ENCODE data around the gene CDC37. TPM values are rescaled to one million over a fixed set of nuclear protein-coding genes. Genes with fewer than 3 reads are reported as not detected.
"Not testable (repeated sequence)": the region's sequence is repeated elsewhere in the genome, so short reads cannot be mapped to it uniquely, and the experiment has no call there.

Gene CDC37
- polyA plus RNA-seq, 1 donor from 2014 or later, result 78.8 TPM

GRCh38 chr19:10393137-10393536, 10.2 kb downstream of the CDC37 start:
- H3K9me3 Mint-ChIP-seq, result no peaks in the 10 kb centered on the region
- peaks cover 0 to 8% (median 4%) of the 10 kb centered on the region in 3 donors for H3K4me1 Mint-ChIP-seq
- no peak overlapping the region for H3K4me3 Mint-ChIP-seq
- H3K36me3 Mint-ChIP-seq, result peaks cover 3% of the 10 kb centered on the region
- H3K27me3 Mint-ChIP-seq, result no peaks in the 10 kb centered on the region
- peak overlapping the region in 1 of 3 donors; percentile 56 for H3K27ac Mint-ChIP-seq

GRCh38 chr19:10392120-10392519, 11.2 kb downstream of the CDC37 start:
- Mint-ChIP-seq H3K9me3 (no peaks in the 10 kb centered on the region), H3K36me3 (peaks cover 3% of the 10 kb centered on the region), H3K4me3 (peak overlapping the region in 1 of 4 donors; percentile 29), H3K27ac (no peak overlapping the region), H3K4me1 (peaks cover 0 to 5% (median 4%) of the 10 kb centered on the region in 3 donors), H3K27me3 (no peaks in the 10 kb centered on the region)

- H3K27me3 Mint-ChIP-seq, result no peaks in the 10 kb centered on the region
- no peak overlapping the region for H3K4me3 Mint-ChIP-seq
- no peaks in the 10 kb centered on the region for H3K9me3 Mint-ChIP-seq
- peaks cover 3% of the 10 kb centered on the region for H3K36me3 Mint-ChIP-seq
- peak overlapping the region; percentile 2 to 81 (median 67) for H3K27ac Mint-ChIP-seq
- peaks cover 0 to 5% (median 4%) of the 10 kb centered on the region in 3 donors for H3K4me1 Mint-ChIP-seq
Observed at GRCh38 chr19:10390652-10391286, 12.6 kb downstream of the CDC37 start.

GRCh38 chr19:10389863-10390262, 13.5 kb downstream of the CDC37 start:
- no peaks in the 10 kb centered on the region for H3K27me3 Mint-ChIP-seq
- no peak overlapping the region for H3K4me3 Mint-ChIP-seq
- H3K27ac Mint-ChIP-seq, result peak overlapping the region in 1 of 3 donors; percentile 45
- no peaks in the 10 kb centered on the region for H3K9me3 Mint-ChIP-seq
- H3K36me3 Mint-ChIP-seq, result peaks cover 3% of the 10 kb centered on the region
- H3K4me1 Mint-ChIP-seq, result peaks cover 0 to 5% (median 4%) of the 10 kb centered on the region in 3 donors

- H3K4me1 Mint-ChIP-seq, result peaks cover 0 to 5% (median 4%) of the 10 kb centered on the region in 3 donors
- H3K4me3 Mint-ChIP-seq, result peak overlapping the region in 1 of 4 donors; percentile 21
- H3K27me3 Mint-ChIP-seq, result no peaks in the 10 kb centered on the region
- no peaks in the 10 kb centered on the region for H3K9me3 Mint-ChIP-seq
- peaks cover 3% of the 10 kb centered on the region for H3K36me3 Mint-ChIP-seq
- peak overlapping the region; percentile 32 to 83 (median 68) for H3K27ac Mint-ChIP-seq
Observed at GRCh38 chr19:10388957-10389356, 14.4 kb downstream of the CDC37 start.

GRCh38 chr19:10384580-10384979, 18.8 kb downstream of the CDC37 start:
- Mint-ChIP-seq H3K9me3 (no peaks in the 10 kb centered on the region), H3K4me3 (no peak overlapping the region), H3K4me1 (peaks cover 11 to 15% (median 15%) of the 10 kb centered on the region in 3 donors), H3K36me3 (peaks cover 2% of the 10 kb centered on the region), H3K27me3 (no peaks in the 10 kb centered on the region), H3K27ac (peak overlapping the region in 2 of 3 donors; percentile 68 to 74)

GRCh38 chr19:10383223-10383499, 20.2 kb downstream of the CDC37 start:
- peaks cover 12 to 14% (median 13%) of the 10 kb centered on the region in 3 donors for H3K4me1 Mint-ChIP-seq
- not testable (repeated sequence) for H3K9me3 Mint-ChIP-seq, H3K4me3 Mint-ChIP-seq, H3K27ac Mint-ChIP-seq, H3K36me3 Mint-ChIP-seq, H3K27me3 Mint-ChIP-seq

GRCh38 chr19:10380313-10381102, 22.8 kb downstream of the CDC37 start, which contains the start of gene TYK2:
Gene TYK2, minus strand, starts transcription at chr19:10380572. Its CDS starts 2,166 bp downstream, at chr19:10378406.
- H3K27ac Mint-ChIP-seq, result peak within 1 kb of the TSS; percentile 81 to 98 (median 97)
- H3K36me3 Mint-ChIP-seq, result peaks cover 2% of the 10 kb centered on the region
- no peaks in the 10 kb centered on the region for H3K27me3 Mint-ChIP-seq
- no peaks in the 10 kb centered on the region for H3K9me3 Mint-ChIP-seq
- peaks cover 12 to 14% (median 13%) of the 10 kb centered on the region in 3 donors for H3K4me1 Mint-ChIP-seq
- peak within 1 kb of the TSS; percentile 90 to 99 (median 98) for H3K4me3 Mint-ChIP-seq

GRCh38 chr19:10379880-10380312, 23.4 kb downstream of the CDC37 start:
- H3K4me1 Mint-ChIP-seq, result peaks cover 14 to 16% (median 15%) of the 10 kb centered on the region in 3 donors
- H3K27me3 Mint-ChIP-seq, result no peaks in the 10 kb centered on the region
- no peaks in the 10 kb centered on the region for H3K9me3 Mint-ChIP-seq
- H3K4me3 Mint-ChIP-seq, result peak overlapping the region; percentile 90 to 99 (median 98)
- peaks cover 3% of the 10 kb centered on the region for H3K36me3 Mint-ChIP-seq
- H3K27ac Mint-ChIP-seq, result peak overlapping the region; percentile 81 to 98 (median 97)

GRCh38 chr19:10378124-10378523, 25.2 kb downstream of the CDC37 start:
- peaks cover 19 to 23% (median 20%) of the 10 kb centered on the region in 3 donors for H3K4me1 Mint-ChIP-seq
- H3K27ac Mint-ChIP-seq, result peak overlapping the region in 1 of 3 donors; percentile 57
- H3K4me3 Mint-ChIP-seq, result peak overlapping the region in 1 of 4 donors; percentile 57
- no peaks in the 10 kb centered on the region for H3K9me3 Mint-ChIP-seq
- no peaks in the 10 kb centered on the region for H3K27me3 Mint-ChIP-seq
- H3K36me3 Mint-ChIP-seq, result peaks cover 3% of the 10 kb centered on the region

GRCh38 chr19:10377140-10377640, 26.2 kb downstream of the CDC37 start:
- not testable (repeated sequence) for H3K27ac Mint-ChIP-seq, H3K27me3 Mint-ChIP-seq, H3K9me3 Mint-ChIP-seq, H3K4me3 Mint-ChIP-seq, H3K36me3 Mint-ChIP-seq
- peaks cover 19 to 23% (median 20%) of the 10 kb centered on the region in 3 donors for H3K4me1 Mint-ChIP-seq

- Mint-ChIP-seq H3K27ac (no peak overlapping the region), H3K4me3 (peak overlapping the region in 2 of 4 donors; percentile 23 to 67), H3K27me3 (no peaks in the 10 kb centered on the region), H3K36me3 (peaks cover 1% of the 10 kb centered on the region), H3K9me3 (no peaks in the 10 kb centered on the region), H3K4me1 (peaks cover 11 to 15% (median 12%) of the 10 kb centered on the region in 3 donors)
Observed at GRCh38 chr19:10374931-10375330, 28.4 kb downstream of the CDC37 start.

GRCh38 chr19:10372690-10373089, 30.7 kb downstream of the CDC37 start:
- no peaks in the 10 kb centered on the region for H3K27me3 Mint-ChIP-seq
- peaks cover 7 to 9% (median 7%) of the 10 kb centered on the region in 3 donors for H3K4me1 Mint-ChIP-seq
- H3K27ac Mint-ChIP-seq, result no peak overlapping the region
- no peak overlapping the region for H3K4me3 Mint-ChIP-seq
- no peaks in the 10 kb centered on the region for H3K9me3 Mint-ChIP-seq
- peaks cover 1% of the 10 kb centered on the region for H3K36me3 Mint-ChIP-seq

GRCh38 chr19:10368101-10368803, 35.1 kb downstream of the CDC37 start:
- no peaks in the 10 kb centered on the region for H3K27me3 Mint-ChIP-seq
- H3K4me3 Mint-ChIP-seq, result no peak overlapping the region
- no peaks in the 10 kb centered on the region for H3K9me3 Mint-ChIP-seq
- H3K4me1 Mint-ChIP-seq, result no peaks in the 10 kb centered on the region
- H3K27ac Mint-ChIP-seq, result no peak overlapping the region
- H3K36me3 Mint-ChIP-seq, result peaks cover 1% of the 10 kb centered on the region
